GM23338 (cell line): ENCODE results near the gene TNNI2. TPM values are rescaled to one million over a fixed set of nuclear protein-coding genes. Genes with fewer than 3 reads are reported as not detected.

Experiments used
- ATAC-seq: fragments of 200-7000 bp; cut with Tn5 transposase; 3 replicates; pipeline ENCODE4 v1.9.1; 2020
- DNase-seq: peaks from one replicate; pipeline ENCODE4 v3.0.0-alpha.2; 2015; ENCODE audit warnings: low spot score
- H2AFZ ChIP-seq: fragments of 200-600 bp; sonication (generic); 2 replicates; pipeline ENCODE4 v1.8.0; 2016; ENCODE audit warnings: antibody characterized with exemption, mild to moderate bottlenecking, moderate library complexity
- H3F3A ChIP-seq: fragments of 200-600 bp; sonication (generic); replicated peaks from 2 replicates; pipeline ENCODE4 v1.8.0; 2017; ENCODE audit warnings: antibody characterized with exemption, mixed run types, low read depth
- H3K27ac ChIP-seq: fragments of 200-600 bp; sonication (generic); 2 replicates; pipeline ENCODE4 v1.6.1; 2016; ENCODE audit warnings: low read depth
- H3K27me3 ChIP-seq: fragments of 200-600 bp; sonication (generic); 2 replicates; pipeline ENCODE4 v1.8.0; 2016; ENCODE audit warnings: mild to moderate bottlenecking, mixed run types, moderate library complexity; ENCODE audit not compliant: insufficient read depth
- H3K36me3 ChIP-seq: fragments of 200-600 bp; sonication (generic); 2 replicates; pipeline ENCODE4 v1.8.0; 2016; ENCODE audit warnings: mild to moderate bottlenecking; ENCODE audit not compliant: insufficient read depth
- H3K4me1 ChIP-seq: fragments of 200-600 bp; sonication (generic); 2 replicates; pipeline ENCODE4 v1.8.0; 2016; ENCODE audit warnings: mild to moderate bottlenecking, moderate library complexity; ENCODE audit not compliant: insufficient read depth
- H3K4me2 ChIP-seq: fragments of 200-600 bp; sonication (generic); 2 replicates; pipeline ENCODE4 v1.7.1; 2017; ENCODE audit warnings: mixed run types
- H3K4me3 ChIP-seq: fragments of 200-600 bp; sonication (generic); 2 replicates; pipeline ENCODE4 v1.6.1; 2016; ENCODE audit warnings: mixed run types
- H3K79me2 ChIP-seq: fragments of 200-600 bp; sonication (generic); replicated peaks from 2 replicates; pipeline ENCODE4 v1.8.0; 2017; ENCODE audit warnings: mild to moderate bottlenecking; ENCODE audit not compliant: insufficient read depth
- H3K9me2 ChIP-seq: fragments of 200-600 bp; sonication (generic); 2 replicates; pipeline ENCODE4 v1.8.0; 2017; ENCODE audit not compliant: insufficient read depth
- H4K20me1 ChIP-seq: fragments of 200-600 bp; sonication (generic); replicated peaks from 2 replicates; pipeline ENCODE4 v1.8.0; 2017; ENCODE audit warnings: mild to moderate bottlenecking; ENCODE audit not compliant: insufficient read depth
- H3K27ac Mint-ChIP-seq: 2 replicates; pipeline ENCODE4 v1.8.0; 2020; ENCODE audit warnings: inconsistent platforms, mild to moderate bottlenecking, moderate library complexity, mixed read lengths
- H3K27me3 Mint-ChIP-seq: 3 replicates; pipeline ENCODE4 v1.8.0; 2022; ENCODE audit warnings: low read depth, mild to moderate bottlenecking, moderate library complexity, mixed read lengths, inconsistent platforms; ENCODE audit not compliant: insufficient read depth, poor library complexity
- H3K36me3 Mint-ChIP-seq: 3 replicates; pipeline ENCODE4 v1.8.0; 2021; ENCODE audit warnings: low read depth, mild to moderate bottlenecking, inconsistent platforms, moderate library complexity, mixed read lengths
- H3K4me1 Mint-ChIP-seq: 3 replicates; pipeline ENCODE4 v1.8.0; 2020; ENCODE audit warnings: mild to moderate bottlenecking, inconsistent platforms, mixed read lengths
- H3K4me3 Mint-ChIP-seq: 3 replicates; pipeline ENCODE4 v1.8.0; 2021; ENCODE audit warnings: moderate library complexity, mild to moderate bottlenecking, inconsistent platforms, mixed read lengths
- H3K9me3 Mint-ChIP-seq: 3 replicates; pipeline ENCODE4 v1.8.0; 2020; ENCODE audit warnings: moderate library complexity, mild to moderate bottlenecking, inconsistent platforms, mixed read lengths
- CREB1 ChIP-seq: fragments of 250-450 bp; sonication (Bioruptor Pico); IDR thresholded peaks from 2 replicates; pipeline ENCODE4 v1.5.0; 2020; ENCODE audit warnings: low read depth, mild to moderate bottlenecking, moderate library complexity
- EZH2 ChIP-seq: fragments of 200-600 bp; sonication (generic); IDR thresholded peaks from one replicate; pipeline ENCODE4 v1.8.0; 2017; ENCODE audit warnings: antibody characterized with exemption, mild to moderate bottlenecking, low read depth; ENCODE audit not compliant: unreplicated experiment
- EZH2phosphoT487 ChIP-seq: fragments of 200-600 bp; sonication (generic); IDR thresholded peaks from one replicate; pipeline ENCODE4 v1.8.1; 2018; ENCODE audit warnings: antibody characterized with exemption; ENCODE audit not compliant: unreplicated experiment
- JUNB ChIP-seq: IDR thresholded peaks from one replicate; pipeline ENCODE4 v1.6.1; 2016; ENCODE audit warnings: antibody characterized with exemption; ENCODE audit not compliant: unreplicated experiment
- POLR2AphosphoS5 ChIP-seq: IDR thresholded peaks from 2 replicates; pipeline ENCODE4 v1.6.1; 2016; ENCODE audit warnings: antibody characterized with exemption, low read depth
- REST ChIP-seq: IDR thresholded peaks from one replicate; pipeline ENCODE4 v1.6.1; 2018; ENCODE audit warnings: antibody characterized with exemption; ENCODE audit not compliant: unreplicated experiment
- STAT1 ChIP-seq: IDR thresholded peaks from one replicate; pipeline ENCODE4 v1.6.1; 2016; ENCODE audit warnings: antibody characterized with exemption; ENCODE audit not compliant: unreplicated experiment
- ZNF114 ChIP-seq: fragments of 250-450 bp; sonication (Bioruptor Pico); IDR thresholded peaks from 2 replicates; pipeline ENCODE4 v1.5.0; 2020; ENCODE audit warnings: mild to moderate bottlenecking, moderate library complexity
- ZNF331 ChIP-seq: fragments of 250-450 bp; sonication (Bioruptor Pico); IDR thresholded peaks from 2 replicates; pipeline ENCODE4 v1.5.0; 2020; ENCODE audit warnings: low read depth, mild to moderate bottlenecking, moderate library complexity
- polyA plus RNA-seq: library from polyadenylated mRNA; unstranded; fragments of >200 nt; fragmentation: Nextera tagmentation; extraction: Ambion mirVana; gene quantifications from 2 replicates; pipeline ENCODE4 v1.2.1, GENCODE V29; 2016
- total RNA-seq: library from RNA; depleted of rRNA; stranded (reverse); fragments of >200 nt; shearing (Covaris generic); gene quantifications from 2 replicates; pipeline ENCODE4 v1.2.3, GENCODE V29; 2014
- TF ChIP-seq, protein P1 (sequence below), 2 experiments: fragments of 200-600 bp in 1 of 2; sonication (generic) in 1 of 2; conservative IDR thresholded peaks; 2 replicates each; pipeline versions ENCODE4 v1.5.1 to v1.6.1; 2016 to 2017; ENCODE audit warnings: antibody characterized with exemption in 2 of 2, low read depth in 2 of 2, mild to moderate bottlenecking in 2 of 2, moderate library complexity in 1 of 2
- TF ChIP-seq, protein P2 (sequence below): IDR thresholded peaks from 2 replicates; pipeline ENCODE4 v1.6.1; 2016; ENCODE audit warnings: antibody characterized with exemption

Gene TNNI2
- total and polyA plus RNA-seq, 2 experiments from 2014 or later = not detected

GRCh38 chr11:1862588-1863351 lies 24.0 kb downstream of the TNNI2 start:
- no peak overlapping the region for H2AFZ ChIP-seq
- Mint-ChIP-seq H3K36me3 (no peaks in the 10 kb centered on the region), H3K4me1 (no peaks in the 10 kb centered on the region), H3K4me3 (no peak overlapping the region), H3K27ac (no peak overlapping the region), H3K27me3 (peaks cover 5% of the 10 kb centered on the region), H3K9me3 (no peaks in the 10 kb centered on the region)
- no peak overlapping the region for H3K27ac ChIP-seq
- H3K4me1 ChIP-seq = no peaks in the 10 kb centered on the region
- H3K9me2 ChIP-seq = no peaks in the 10 kb centered on the region
- no peaks in the 10 kb centered on the region for H4K20me1 ChIP-seq
- no peak for DNase-seq
- H3K27me3 ChIP-seq = no peaks in the 10 kb centered on the region
- H3K36me3 ChIP-seq = no peaks in the 10 kb centered on the region
- no peaks in the 10 kb centered on the region for H3K79me2 ChIP-seq
- no peak overlapping the region for H3K4me2 ChIP-seq
- TF ChIP-seq, protein P1, sequence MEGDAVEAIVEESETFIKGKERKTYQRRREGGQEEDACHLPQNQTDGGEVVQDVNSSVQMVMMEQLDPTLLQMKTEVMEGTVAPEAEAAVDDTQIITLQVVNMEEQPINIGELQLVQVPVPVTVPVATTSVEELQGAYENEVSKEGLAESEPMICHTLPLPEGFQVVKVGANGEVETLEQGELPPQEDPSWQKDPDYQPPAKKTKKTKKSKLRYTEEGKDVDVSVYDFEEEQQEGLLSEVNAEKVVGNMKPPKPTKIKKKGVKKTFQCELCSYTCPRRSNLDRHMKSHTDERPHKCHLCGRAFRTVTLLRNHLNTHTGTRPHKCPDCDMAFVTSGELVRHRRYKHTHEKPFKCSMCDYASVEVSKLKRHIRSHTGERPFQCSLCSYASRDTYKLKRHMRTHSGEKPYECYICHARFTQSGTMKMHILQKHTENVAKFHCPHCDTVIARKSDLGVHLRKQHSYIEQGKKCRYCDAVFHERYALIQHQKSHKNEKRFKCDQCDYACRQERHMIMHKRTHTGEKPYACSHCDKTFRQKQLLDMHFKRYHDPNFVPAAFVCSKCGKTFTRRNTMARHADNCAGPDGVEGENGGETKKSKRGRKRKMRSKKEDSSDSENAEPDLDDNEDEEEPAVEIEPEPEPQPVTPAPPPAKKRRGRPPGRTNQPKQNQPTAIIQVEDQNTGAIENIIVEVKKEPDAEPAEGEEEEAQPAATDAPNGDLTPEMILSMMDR (conservative IDR thresholded peaks at IDR 0.05; ENCODE audit: low read depth in 2 of 2) = no peak
- TF ChIP-seq EZH2 (no peak), EZH2phosphoT487 (no peak), POLR2AphosphoS5 (no peak)
- H3F3A ChIP-seq = no peaks in the 10 kb centered on the region
- no peak overlapping the region for H3K4me3 ChIP-seq
- no peak for ATAC-seq

- H3K4me3 Mint-ChIP-seq = no peak overlapping the region
- ATAC-seq (peak; percentile 91), DNase-seq (peak; percentile 53)
- Histone ChIP-seq H3K4me1 (no peaks in the 10 kb centered on the region), H2AFZ (no peak overlapping the region), H3K27me3 (no peaks in the 10 kb centered on the region), H4K20me1 (no peaks in the 10 kb centered on the region), H3K79me2 (no peaks in the 10 kb centered on the region), H3F3A (no peaks in the 10 kb centered on the region), H3K4me2 (no peak overlapping the region), H3K27ac (no peak overlapping the region), H3K36me3 (no peaks in the 10 kb centered on the region), H3K4me3 (no peak overlapping the region), H3K9me2 (no peaks in the 10 kb centered on the region)
- H3K4me1 Mint-ChIP-seq = no peaks in the 10 kb centered on the region
- no peak overlapping the region for H3K27ac Mint-ChIP-seq
- H3K9me3 Mint-ChIP-seq = no peaks in the 10 kb centered on the region
- H3K27me3 Mint-ChIP-seq = peaks cover 5% of the 10 kb centered on the region
- H3K36me3 Mint-ChIP-seq = no peaks in the 10 kb centered on the region
- TF ChIP-seq EZH2phosphoT487 = no peak
- no peak for TF ChIP-seq ZNF331
- TF ChIP-seq, protein P2, sequence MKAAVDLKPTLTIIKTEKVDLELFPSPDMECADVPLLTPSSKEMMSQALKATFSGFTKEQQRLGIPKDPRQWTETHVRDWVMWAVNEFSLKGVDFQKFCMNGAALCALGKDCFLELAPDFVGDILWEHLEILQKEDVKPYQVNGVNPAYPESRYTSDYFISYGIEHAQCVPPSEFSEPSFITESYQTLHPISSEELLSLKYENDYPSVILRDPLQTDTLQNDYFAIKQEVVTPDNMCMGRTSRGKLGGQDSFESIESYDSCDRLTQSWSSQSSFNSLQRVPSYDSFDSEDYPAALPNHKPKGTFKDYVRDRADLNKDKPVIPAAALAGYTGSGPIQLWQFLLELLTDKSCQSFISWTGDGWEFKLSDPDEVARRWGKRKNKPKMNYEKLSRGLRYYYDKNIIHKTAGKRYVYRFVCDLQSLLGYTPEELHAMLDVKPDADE = no peak
- no peak for TF ChIP-seq REST
- TF ChIP-seq POLR2AphosphoS5 = no peak
- TF ChIP-seq EZH2 = no peak
- no peak for TF ChIP-seq JUNB
- no peak for TF ChIP-seq STAT1
- TF ChIP-seq ZNF114 (CRISPR knock-in tag) = no peak
- TF ChIP-seq, protein P1 (conservative IDR thresholded peaks at IDR 0.05; ENCODE audit: low read depth in 2 of 2) = no peak
- TF ChIP-seq CREB1 (CRISPR knock-in tag) = no peak
Observed at GRCh38 chr11:1863352-1864216, 24.8 kb downstream of the TNNI2 start.
